Measurements from ENCODE around the gene SEMA3C.
A peak's percentile ranks its signal among the peaks of the same experiment; 100 is the strongest.

SEMA3C gene

DNA sequence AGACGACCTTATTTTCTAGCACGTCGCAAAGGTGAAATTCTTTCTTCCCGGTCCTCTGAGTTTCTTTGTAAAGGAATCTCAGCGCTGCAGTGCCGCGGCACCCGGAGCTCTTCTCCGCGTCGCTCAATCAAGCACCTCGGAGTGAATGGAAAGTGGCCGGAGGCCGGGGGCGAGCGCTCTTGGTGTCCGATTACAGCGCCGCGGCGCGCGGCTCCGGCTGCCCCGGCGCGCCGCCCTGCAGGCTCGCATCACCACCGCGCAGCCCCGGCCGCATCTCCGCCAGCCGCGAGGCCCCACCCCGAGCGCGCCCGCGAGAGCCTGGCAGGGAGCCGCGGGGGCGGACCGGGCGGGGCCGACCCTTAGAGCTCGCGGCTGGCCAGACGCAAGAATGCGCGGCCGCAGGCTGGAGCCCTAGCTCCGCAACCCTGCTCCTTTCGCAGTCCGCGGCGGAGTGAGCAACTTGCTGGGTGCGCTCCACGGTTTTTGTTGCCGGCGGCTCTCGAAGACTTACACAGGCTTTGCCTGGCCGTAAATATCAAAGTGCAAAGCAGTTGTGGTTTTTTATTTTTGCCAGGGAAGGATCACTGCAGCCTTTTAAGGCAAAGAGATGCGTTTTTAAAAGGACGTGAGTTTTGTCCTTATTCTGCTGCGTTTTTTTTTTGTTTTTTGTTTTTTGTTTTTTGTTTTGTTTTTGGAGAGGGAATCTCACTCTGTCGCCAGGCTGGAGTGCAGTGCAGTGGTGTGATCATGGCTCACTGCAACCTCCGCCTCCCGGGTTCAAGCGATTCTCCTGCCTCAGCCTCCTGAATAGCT, at the start of gene SEMA3C:
Gene SEMA3C (minus strand): TSS at position 143 of the 813 bp plus-strand sequence. CDS start 2,270 bp downstream, outside the sequence.
- peak; percentile 89 for DNase-seq (ENCODE audit: low spot score)

DNA sequence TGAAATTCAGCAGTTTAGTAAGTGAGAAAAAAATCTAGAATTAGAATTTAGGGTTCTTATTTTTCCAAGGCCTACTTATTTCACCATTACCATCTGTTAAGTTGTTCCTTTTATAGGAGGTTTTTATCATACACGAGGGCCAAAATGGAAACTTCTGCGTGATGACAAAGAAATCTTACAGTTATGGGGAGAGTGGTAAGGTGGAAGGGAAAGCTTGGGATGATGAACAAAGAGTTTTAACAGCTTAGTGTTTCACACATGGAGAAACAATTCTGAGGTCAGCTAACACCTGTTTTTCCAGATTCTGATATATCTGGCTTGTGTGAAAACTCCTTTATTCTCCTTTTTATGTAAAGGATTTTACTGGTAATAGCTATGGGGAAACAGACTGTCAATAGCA, 49.8 kb upstream of the SEMA3C start:
- no peak for DNase-seq (ENCODE audit: low spot score)

DNA sequence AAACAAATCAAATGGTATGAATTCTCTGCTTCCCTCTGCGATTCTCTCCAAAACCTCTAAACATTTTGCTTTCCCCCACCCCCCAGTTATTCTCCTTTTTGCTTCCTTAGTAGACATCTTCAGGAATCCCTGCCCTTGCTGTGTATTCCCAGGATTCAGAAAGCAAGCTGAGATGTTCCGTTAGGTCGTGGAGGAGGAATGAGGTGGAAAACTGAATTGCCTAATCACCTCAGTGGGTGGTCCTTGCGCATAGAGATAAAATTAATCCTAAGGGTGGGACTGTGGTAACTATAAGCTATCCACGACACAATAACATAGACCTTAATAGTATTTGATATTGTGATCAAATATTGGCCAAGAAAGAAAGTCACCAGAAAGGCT, 49.1 kb upstream of the SEMA3C start:
- DNase-seq (ENCODE audit: low spot score) = no peak

DNA sequence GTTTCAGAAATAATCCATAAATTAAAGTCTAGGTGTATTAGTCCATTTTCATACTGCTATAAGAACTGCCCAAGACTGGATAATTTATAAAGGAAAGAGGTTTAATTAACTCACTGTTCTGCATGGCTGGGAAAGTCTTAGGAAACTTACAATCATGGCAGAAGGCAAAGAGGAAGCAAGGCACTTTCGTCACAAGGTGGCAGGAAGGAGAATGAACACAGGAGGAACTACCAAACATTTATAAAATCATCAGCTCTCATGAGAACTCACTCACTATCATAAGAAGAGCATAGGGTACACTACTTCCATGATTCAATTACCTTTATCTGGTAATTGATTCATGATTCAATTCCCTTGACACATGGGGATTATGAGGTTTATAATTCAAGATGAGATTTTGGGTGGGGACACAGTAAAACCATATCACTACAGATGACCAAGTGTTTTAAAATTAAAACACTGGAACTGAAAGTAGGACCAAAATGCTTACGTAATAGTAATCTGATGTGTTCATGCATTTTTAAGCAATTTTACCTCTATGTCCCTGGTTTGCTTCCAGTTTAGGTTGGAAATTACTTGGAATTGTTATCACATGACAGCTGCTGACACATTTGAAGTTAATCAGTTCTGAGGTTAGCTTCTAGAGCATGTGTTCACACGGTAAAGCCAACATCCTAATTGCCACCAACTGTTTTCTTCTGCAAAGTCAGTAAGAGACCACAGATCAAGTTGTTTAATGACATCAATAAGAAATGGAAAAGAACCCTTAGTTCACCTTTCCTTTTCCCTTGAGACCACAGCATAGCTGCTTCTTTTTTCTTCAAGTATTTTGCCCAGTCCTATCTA, 48.4 kb upstream of the SEMA3C start:
- no peak for DNase-seq (ENCODE audit: low spot score)

DNA sequence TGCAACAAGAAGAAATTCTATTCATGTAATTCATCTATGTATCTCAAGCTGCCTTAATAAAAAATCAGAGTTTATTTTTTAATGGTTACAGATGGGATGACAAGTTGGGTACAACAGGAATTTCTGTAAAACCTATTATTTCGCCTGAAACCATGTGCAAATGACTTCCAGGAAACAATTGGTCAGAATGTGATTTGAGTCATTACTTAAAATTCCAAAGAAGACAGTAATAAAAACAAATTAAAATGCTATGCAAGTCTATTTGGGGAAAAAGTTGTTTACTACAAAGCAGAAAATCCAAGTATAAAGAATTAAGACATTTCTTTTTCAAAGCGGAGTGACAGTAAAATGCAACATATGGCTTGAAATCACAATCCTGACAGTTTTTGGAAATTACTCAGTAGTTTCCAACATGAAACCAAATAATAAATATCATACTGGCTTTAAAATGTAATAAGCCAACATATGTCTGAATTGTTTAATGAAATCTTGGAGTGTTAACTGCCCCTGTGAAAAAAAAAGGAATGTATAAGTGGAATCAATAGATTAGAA, 41.5 kb upstream of the SEMA3C start:
- no peak for DNase-seq (ENCODE audit: low spot score)

DNA sequence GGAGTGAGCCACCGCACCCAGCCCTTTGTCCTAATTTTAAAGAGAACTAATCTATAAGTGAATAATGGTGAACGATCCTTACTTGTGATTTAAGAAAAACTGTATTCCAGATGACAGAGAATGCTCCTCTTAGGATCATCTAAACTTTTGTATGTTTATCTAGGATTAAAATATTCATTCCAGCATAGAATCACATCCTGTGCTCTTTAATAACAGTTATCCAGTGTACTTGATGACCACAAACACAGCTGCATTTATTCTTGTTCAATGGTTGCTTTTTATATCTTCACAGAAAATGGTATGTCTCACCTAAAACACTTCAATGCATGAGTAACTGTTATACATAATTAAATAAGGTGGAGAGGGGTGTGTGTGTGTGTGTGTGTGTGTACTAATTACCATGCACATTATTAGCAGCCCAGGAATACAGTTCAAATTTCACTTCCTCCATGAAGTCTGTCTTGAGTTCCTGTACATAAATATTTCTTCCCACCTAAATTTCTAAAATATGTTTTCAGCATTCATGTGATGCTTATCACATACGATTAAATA, 38.5 kb upstream of the SEMA3C start:
- DNase-seq (ENCODE audit: low spot score) = no peak

DNA sequence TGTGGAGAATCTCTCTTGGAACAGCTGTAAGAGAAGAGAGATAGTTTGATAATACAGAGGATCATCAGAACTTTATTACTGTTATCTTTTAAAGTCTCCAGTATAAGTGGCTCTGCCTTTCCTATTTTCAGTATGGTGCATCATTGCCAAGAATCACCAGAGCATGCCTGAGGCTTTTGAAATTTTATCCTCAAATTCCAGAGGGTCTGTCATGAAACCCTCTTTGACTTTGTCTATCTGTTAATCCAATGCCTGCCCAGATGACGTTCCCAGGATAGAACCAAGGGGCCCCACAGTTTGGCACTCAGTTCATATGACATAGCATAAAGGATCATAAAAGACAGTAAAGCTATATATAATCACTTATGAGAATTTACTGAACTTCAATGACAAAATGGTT, 35.3 kb upstream of the SEMA3C start:
- no peak for DNase-seq (ENCODE audit: low spot score)

DNA sequence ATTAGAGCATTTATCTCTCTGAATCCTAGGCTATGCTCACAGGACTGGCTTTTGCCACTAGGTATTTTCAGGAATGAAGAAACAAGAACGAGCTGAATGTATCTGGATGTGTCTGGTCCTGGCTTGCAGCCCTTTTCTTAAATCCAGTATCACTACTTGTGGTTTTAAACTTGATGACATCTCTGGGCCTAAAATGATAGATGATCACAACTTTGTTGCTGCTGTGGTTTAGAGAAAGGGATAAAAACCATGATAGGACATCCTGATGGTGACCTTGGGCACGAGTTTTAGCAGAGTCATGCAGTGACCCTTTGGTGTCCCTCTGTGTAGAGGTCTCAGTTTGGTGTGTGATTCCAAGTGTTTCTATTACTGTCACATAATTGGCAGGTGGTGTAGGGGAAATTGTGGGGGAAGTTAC, 31.7 kb upstream of the SEMA3C start:
- DNase-seq (ENCODE audit: low spot score) = no peak

DNA sequence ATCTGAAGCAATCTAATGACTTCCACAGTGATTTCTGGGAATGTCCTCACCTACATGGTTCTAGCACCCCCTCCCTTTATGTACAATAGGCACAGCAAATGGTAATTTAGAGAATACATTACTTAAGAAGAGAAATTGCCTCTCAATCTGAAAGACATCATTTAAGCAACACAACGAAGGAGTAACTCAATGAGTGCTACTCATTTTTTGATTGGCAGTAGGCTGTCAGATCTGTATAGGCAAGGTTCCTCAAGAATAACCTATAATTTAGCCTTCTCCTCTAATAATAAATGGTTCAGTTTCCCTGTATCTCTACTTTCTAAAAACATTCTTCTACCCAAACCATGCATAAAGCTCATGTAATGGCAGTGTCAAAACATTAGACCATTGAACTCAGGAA, 30.6 kb upstream of the SEMA3C start:
- DNase-seq (ENCODE audit: low spot score) = no peak

DNA sequence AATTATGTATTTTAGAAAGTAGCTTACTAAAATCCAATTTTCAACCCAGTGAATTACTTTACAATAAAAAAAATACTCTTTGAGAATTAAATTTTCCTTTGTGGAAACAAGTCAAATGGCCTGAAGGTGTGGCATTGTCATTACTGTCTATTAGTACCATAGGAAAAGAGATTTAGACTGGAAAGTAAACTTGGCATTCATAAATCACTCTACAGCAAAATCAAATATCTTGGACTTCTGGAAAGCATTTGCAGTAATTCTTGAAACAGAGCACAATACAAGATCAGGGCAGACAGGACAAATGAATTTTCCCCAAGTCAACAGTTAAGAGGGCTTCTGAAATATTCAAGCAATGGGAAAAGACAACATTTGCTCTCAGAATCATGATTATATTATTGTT, 28.0 kb upstream of the SEMA3C start:
- no peak for DNase-seq (ENCODE audit: low spot score)

DNA sequence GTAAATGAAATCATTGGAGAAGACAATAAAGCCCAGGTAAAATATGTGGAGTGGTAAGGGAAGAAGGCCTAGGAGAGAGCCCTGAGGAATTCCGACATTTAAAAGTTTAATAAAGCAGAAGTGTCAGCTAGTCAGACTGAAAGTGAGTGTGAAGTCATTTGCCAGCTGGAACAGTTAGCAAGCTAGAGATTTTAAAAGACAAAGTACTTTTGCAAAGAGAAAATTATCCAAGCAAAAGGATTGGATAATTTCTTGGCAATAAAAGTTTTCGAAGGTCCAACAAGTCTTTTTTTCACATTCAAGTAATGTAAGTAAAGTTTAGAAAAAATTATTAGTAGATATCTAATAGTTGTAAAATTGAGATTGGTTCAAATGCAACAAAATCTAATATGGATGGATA, 27.1 kb upstream of the SEMA3C start:
- no peak for DNase-seq (ENCODE audit: low spot score)

DNA sequence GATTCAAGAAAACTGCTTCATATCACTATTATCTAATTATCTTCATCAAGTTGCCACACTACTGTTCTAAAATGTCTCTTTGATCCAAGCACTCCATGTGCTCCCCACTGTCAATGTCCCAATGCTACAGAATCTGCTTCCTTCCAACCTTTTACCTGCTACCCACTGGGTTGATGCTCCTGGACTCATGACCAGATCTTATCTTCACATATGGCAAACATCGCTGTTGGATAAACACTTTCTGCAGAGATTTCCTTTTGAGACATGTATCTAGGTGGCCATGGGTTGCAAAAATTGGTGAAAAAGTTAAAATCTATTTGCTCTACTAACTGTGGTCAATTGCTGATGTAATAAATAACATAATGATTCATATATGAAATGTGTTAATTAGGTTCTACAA, 24.5 kb upstream of the SEMA3C start:
- no peak for DNase-seq (ENCODE audit: low spot score)

DNA sequence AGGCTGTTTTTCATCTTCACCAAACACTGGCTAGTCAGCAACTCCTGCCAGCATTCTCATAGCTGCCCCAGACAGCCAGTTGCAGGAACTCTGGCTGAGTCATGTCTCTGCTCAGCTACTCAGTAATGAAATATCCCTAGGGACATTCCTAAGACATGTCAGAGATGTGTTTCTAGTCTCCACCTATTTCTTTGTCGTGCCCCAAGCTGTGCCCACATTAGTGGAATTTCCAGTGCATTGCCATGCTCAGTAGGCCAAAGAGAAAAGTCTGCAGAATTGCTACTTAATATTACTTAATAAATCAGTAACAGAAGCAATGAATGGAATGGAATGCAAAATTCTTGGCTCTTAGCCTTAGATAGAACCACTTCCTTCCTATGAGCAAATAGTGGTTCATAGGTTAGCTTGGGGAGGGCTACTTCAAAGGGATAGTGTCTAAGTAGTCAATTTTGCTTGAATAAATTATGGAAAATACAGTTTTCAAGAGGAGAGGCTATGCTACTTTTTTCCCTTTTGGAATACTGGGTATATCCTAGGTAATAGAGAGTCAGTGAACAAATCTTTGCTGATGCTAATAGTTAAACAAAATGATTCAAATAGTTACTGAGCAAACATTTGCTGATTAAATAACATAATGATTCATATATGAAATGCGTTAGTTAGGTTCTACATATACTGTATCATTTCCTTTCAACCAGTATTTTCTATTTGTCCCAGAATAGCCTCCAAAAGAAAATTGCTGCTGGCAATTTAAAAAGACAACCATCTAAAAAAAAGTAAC, 23.6 kb upstream of the SEMA3C start:
- DNase-seq (ENCODE audit: low spot score) = no peak

DNA sequence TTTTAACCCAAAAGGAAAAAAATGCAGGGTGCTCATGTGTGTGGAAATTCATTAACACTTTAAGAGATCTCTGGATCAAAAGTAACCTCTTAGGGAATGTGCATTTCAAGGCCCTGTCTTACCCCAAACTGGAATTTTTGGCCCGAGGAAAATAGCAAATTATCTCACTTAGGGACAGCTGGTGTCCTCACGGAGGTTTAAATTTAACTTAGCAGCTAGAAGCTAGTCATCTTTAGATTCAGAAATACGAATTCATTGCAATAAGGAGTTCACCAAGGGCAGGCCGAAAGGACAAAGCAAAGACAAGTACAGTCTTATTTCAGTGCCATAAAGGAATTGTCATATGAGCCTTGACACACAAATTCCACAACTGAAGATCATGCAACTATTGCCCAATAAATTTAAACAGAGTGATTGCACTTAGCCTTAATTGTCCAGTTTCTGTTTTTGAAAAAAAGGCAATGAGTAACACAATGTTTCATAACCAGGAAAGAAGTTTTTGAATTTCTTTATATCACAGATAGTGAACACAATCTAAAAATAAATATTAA, 22.4 kb upstream of the SEMA3C start:
- DNase-seq (ENCODE audit: low spot score) = no peak

DNA sequence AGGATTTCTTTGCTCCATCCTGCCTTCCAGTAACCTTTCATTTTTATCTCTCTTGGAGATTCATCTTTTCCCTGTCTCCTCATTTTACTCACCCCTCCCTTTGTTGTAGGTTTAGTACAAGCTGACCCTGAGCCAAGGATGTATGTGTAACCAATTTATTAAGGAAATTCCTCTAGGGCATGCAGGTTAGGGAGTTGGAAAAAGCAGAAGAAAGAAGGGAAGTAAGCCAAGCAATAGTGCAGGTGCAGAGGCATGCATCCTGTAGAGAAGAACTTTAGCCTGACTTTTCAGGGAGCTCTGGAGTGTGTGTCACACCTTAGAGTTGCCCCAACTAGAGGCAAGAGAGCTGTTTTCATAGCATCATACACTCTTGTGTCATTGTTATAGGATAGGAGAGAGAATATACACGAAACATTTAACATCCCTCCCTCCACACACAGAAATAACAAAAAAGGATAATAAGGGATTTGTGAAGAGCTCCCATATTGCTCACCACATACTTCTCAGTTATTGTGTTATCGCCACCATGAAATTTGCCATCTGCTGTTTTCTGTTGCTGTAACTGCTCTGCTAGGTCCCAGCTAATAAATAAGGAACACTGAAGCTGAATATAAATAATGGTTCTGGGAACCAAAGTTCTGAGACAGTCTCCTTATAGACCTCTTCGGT, 21.8 kb upstream of the SEMA3C start:
- no peak for DNase-seq (ENCODE audit: low spot score)

DNA sequence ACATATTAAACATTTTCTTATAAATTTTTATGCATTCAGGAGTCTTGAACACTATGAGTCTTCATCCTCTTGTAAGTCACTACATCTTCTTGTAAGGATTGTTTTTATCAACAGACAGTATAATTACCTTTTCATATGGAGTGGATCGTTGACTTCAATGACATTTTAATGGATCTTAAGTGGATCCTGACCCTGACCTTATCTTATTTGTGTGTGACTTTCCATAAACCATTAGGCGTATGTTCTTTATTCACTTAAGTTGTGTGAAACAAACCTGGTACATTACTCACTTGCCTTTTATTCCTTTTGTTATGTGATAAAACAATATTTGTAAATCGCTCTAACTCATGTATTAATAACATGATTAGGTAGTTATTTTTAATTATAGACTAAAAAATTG, 18.5 kb upstream of the SEMA3C start:
- no peak for DNase-seq (ENCODE audit: low spot score)

DNA sequence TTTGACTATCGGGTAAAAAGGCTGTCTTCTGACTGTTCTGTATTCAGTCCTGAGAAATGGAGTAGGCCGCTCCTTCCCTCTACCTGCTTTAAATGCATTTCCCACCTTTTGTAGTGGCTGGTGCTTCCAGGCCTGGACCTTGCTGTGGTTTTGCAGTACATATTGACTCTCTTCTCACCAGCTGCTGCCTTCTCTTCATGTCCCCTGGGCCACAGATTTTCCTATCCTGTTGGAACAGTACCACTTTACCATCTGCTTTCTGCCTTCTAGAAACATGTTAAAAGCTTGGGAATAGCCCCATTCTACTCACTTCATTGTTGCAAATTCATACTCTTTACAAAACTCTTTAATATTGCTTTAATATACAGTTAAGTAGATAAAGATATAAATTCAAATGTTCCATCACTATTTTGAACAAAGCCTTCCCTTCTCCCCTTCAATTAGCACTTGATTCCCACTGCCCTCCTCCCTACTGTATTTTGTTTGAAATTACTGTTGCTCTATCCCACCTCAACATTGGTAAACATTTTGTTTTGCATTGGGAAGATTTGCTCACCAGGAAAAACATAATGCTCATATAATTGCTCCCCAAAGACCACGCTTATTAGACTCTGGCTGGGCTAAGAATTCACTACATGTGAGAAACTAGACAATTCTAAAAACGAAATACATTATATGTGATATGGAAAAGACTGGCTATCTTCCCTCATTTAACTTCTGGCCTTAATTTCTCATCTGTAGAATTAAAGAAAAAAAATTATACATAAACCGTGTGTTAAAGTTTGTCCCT, 17.3 kb upstream of the SEMA3C start:
- no peak for DNase-seq (ENCODE audit: low spot score)

DNA sequence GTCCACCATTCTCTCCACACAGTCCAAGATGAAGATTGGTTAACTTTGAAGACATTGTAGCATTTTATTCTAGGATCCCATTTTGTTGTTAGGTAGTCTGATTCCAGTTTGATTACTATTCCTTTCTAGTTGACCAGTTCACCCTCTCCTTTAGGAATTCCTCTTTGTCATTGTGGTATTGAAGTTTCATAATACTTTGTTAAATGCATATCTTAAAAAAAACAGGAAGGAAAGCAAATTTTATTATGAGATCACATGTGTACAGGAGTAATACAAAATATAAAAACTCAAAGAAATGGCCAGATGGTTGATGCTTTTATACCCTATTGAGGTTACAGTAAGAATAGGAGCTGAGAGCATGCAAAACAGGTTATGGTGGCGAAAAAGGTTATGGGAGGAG, 15.5 kb upstream of the SEMA3C start:
- no peak for DNase-seq (ENCODE audit: low spot score)

DNA sequence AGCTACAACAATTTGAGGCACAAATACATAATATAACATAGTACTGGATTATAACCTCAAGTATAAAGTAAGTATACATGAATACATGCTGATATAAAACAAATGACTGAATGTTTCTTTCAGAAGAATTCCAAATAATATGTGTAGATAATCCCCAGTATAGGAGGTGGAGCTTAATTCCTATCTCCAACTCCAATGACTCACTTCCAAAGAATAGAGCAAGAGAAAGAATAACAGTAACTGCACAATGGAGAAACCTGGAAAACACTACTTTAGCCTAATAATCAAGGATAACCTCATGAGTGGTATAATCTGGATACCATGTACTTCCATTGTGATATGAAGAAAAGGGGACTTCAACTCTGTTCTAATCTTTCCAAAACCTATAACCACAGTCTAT, 13.7 kb upstream of the SEMA3C start:
- no peak for DNase-seq (ENCODE audit: low spot score)

DNA sequence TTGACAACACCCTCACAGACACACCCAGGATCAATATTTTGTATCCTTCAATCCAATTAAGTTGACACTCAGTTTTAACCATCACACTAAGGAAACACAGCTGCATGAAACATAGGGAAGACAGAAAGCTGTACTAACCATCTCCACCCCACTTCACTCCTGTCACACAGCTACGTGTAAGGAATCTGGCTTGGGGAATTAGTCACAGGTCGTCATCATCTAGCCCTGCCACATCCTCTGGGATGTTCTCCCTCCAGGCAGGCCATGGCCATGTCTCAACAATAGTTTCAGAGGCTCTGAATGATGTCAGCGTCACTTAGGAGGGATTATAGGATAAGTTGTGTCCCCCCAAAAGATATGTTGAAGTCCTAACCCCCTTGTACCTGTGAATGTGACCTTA, 10.8 kb upstream of the SEMA3C start:
- DNase-seq (ENCODE audit: low spot score) = no peak
